Dendritic cell treated with granulocyte-macrophage colony-stimulating factor and Interleukin-4, amounts not matched to agents 40 ng/mL and 50 ng/mL, for 4 days (primary cell): Measurements from ENCODE around the gene TUBB2A.
"Not testable (repeated sequence)": the region's sequence is repeated elsewhere in the genome, so short reads cannot be mapped to it uniquely, and the experiment has no call there.

Source experiments
- H3K27ac Mint-ChIP-seq: one replicate; pipeline ENCODE4 v1.8.0; 2022; ENCODE audit warnings: mild to moderate bottlenecking, mixed read lengths
- H3K27me3 Mint-ChIP-seq: one replicate; pipeline ENCODE4 v1.8.0; 2022; ENCODE audit warnings: mild to moderate bottlenecking, mixed read lengths
- H3K36me3 Mint-ChIP-seq: one replicate; pipeline ENCODE4 v1.8.0; 2022; ENCODE audit warnings: low read depth, mixed read lengths
- H3K4me1 Mint-ChIP-seq: one replicate; pipeline ENCODE4 v1.8.0; 2022; ENCODE audit warnings: low read depth, mixed read lengths
- H3K4me3 Mint-ChIP-seq: one replicate; pipeline ENCODE4 v1.8.0; 2022; ENCODE audit warnings: mild to moderate bottlenecking, moderate library complexity, mixed read lengths
- H3K9me3 Mint-ChIP-seq: one replicate; pipeline ENCODE4 v1.8.0; 2022; ENCODE audit warnings: mixed read lengths
- intact Hi-C: fragments of 100-400 bp; cut with micrococcal nuclease; formaldehyde crosslinking; loops from one replicate; pipeline ENCODE4 v1.15.0; 2022

Gene TUBB2A

GRCh38 chr6:3171313-3172175 lies 14.2 kb upstream of the TUBB2A start:
- H3K27me3 Mint-ChIP-seq, intact Hi-C loops, H3K36me3 Mint-ChIP-seq, H3K27ac Mint-ChIP-seq, H3K4me3 Mint-ChIP-seq, H3K4me1 Mint-ChIP-seq, H3K9me3 Mint-ChIP-seq: not testable (repeated sequence)

GRCh38 chr6:3170676-3171075 lies 13.3 kb upstream of the TUBB2A start:
- H3K4me3 Mint-ChIP-seq, H3K27ac Mint-ChIP-seq, intact Hi-C loops, H3K27me3 Mint-ChIP-seq, H3K9me3 Mint-ChIP-seq, H3K4me1 Mint-ChIP-seq, H3K36me3 Mint-ChIP-seq: not testable (repeated sequence)

- intact Hi-C loops, H3K27ac Mint-ChIP-seq, H3K4me3 Mint-ChIP-seq, H3K36me3 Mint-ChIP-seq, H3K9me3 Mint-ChIP-seq: not testable (repeated sequence)
- H3K4me1 Mint-ChIP-seq: peaks cover 13% of the 10 kb centered on the region
- peaks cover 13% of the 10 kb centered on the region for H3K27me3 Mint-ChIP-seq
Observed at GRCh38 chr6:3168046-3168445, 10.7 kb upstream of the TUBB2A start.

- intact Hi-C loops, H3K9me3 Mint-ChIP-seq, H3K36me3 Mint-ChIP-seq, H3K27ac Mint-ChIP-seq, H3K4me3 Mint-ChIP-seq: not testable (repeated sequence)
- Mint-ChIP-seq H3K27me3 (peaks cover 19% of the 10 kb centered on the region), H3K4me1 (peaks cover 24% of the 10 kb centered on the region)
Observed at GRCh38 chr6:3166535-3167225, 9.3 kb upstream of the TUBB2A start.

GRCh38 chr6:3165631-3166534 lies 8.5 kb upstream of the TUBB2A start:
- Mint-ChIP-seq H3K27me3 (peaks cover 21% of the 10 kb centered on the region), H3K36me3 (peaks cover 7% of the 10 kb centered on the region), H3K4me3 (no peak overlapping the region), H3K27ac (no peak overlapping the region), H3K4me1 (peaks cover 24% of the 10 kb centered on the region), H3K9me3 (no peaks in the 10 kb centered on the region)
- intact Hi-C loops: no loop called here

- no peaks in the 10 kb centered on the region for H3K9me3 Mint-ChIP-seq
- intact Hi-C loops: loop anchor here (5.0 kb wide), 2 partner anchors 37 to 93 kb away; partner anchors contain the start of gene PSMG4
- peaks cover 7% of the 10 kb centered on the region for H3K36me3 Mint-ChIP-seq
- peaks cover 36% of the 10 kb centered on the region for H3K27me3 Mint-ChIP-seq
- H3K4me3 Mint-ChIP-seq: no peak overlapping the region
- H3K4me1 Mint-ChIP-seq: peaks cover 36% of the 10 kb centered on the region
- H3K27ac Mint-ChIP-seq: no peak overlapping the region
Observed at GRCh38 chr6:3164388-3164787, 7.0 kb upstream of the TUBB2A start.

- Mint-ChIP-seq H3K27ac (peak overlapping the region; percentile 83), H3K4me3 (peak overlapping the region; percentile 85), H3K27me3 (peaks cover 42% of the 10 kb centered on the region), H3K36me3 (peaks cover 7% of the 10 kb centered on the region), H3K4me1 (peaks cover 37% of the 10 kb centered on the region), H3K9me3 (no peaks in the 10 kb centered on the region)
- intact Hi-C loops: loop anchor here (5.0 kb wide), 2 partner anchors 36 to 94 kb away; partner anchors contain the start of gene PSMG4
Observed at GRCh38 chr6:3163248-3163594, 5.9 kb upstream of the TUBB2A start.

GRCh38 chr6:3162565-3163247 lies 5.4 kb upstream of the TUBB2A start:
- intact Hi-C loops: loop anchor here (5.0 kb wide), 2 partner anchors 35 to 95 kb away; partner anchors contain the start of gene PSMG4
- H3K9me3 Mint-ChIP-seq: no peaks in the 10 kb centered on the region
- H3K27me3 Mint-ChIP-seq: peaks cover 46% of the 10 kb centered on the region
- H3K4me1 Mint-ChIP-seq: peaks cover 37% of the 10 kb centered on the region
- peaks cover 7% of the 10 kb centered on the region for H3K36me3 Mint-ChIP-seq
- peak overlapping the region; percentile 85 for H3K4me3 Mint-ChIP-seq
- H3K27ac Mint-ChIP-seq: peak overlapping the region; percentile 83

GRCh38 chr6:3162067-3162497 lies 4.7 kb upstream of the TUBB2A start:
- Mint-ChIP-seq H3K4me3 (no peak overlapping the region), H3K27ac (peak overlapping the region; percentile 83), H3K27me3 (peaks cover 46% of the 10 kb centered on the region), H3K9me3 (no peaks in the 10 kb centered on the region), H3K36me3 (peaks cover 7% of the 10 kb centered on the region), H3K4me1 (peaks cover 37% of the 10 kb centered on the region)
- intact Hi-C loops: loop anchor here (5.0 kb wide), 2 partner anchors 35 to 95 kb away; partner anchors contain the start of gene PSMG4

GRCh38 chr6:3159805-3160781 lies 2.7 kb upstream of the TUBB2A start:
- Mint-ChIP-seq H3K27me3 (peaks cover 55% of the 10 kb centered on the region), H3K4me3 (no peak overlapping the region), H3K36me3 (peaks cover 14% of the 10 kb centered on the region), H3K27ac (no peak overlapping the region), H3K9me3 (no peaks in the 10 kb centered on the region), H3K4me1 (peaks cover 46% of the 10 kb centered on the region)
- intact Hi-C loops: loop anchor here (5.0 kb wide), 2 partner anchors 33 to 97 kb away; partner anchors contain the start of gene PSMG4

GRCh38 chr6:3156184-3157130 lies 887 bp downstream of the TUBB2A start:
- intact Hi-C loops: loop anchor here (1.0 kb wide), 1 partner anchor 17 kb away; no protein-coding TSS in a partner anchor
- Mint-ChIP-seq H3K27ac (peak overlapping the region; percentile 79), H3K27me3 (peaks cover 47% of the 10 kb centered on the region), H3K36me3 (peaks cover 16% of the 10 kb centered on the region), H3K4me3 (peak overlapping the region; percentile 74), H3K4me1 (peaks cover 22% of the 10 kb centered on the region)
- H3K9me3 Mint-ChIP-seq: not testable (repeated sequence)
